HG02840 (cell line): ENCODE data around the gene OR51A4.
"Not testable (repeated sequence)": the region's sequence is repeated elsewhere in the genome, so short reads cannot be mapped to it uniquely, and the experiment has no call there.

Experiments used
- ATAC-seq: cut with Tn5 transposase; IDR thresholded peaks from one replicate; pipeline ENCODE4 v1.9.1; 2021; ENCODE audit warnings: mild to moderate bottlenecking, moderate library complexity, moderate number of reproducible peaks; ENCODE audit not compliant: unreplicated experiment, low FRiP score

The OR51A4 gene, protein sequence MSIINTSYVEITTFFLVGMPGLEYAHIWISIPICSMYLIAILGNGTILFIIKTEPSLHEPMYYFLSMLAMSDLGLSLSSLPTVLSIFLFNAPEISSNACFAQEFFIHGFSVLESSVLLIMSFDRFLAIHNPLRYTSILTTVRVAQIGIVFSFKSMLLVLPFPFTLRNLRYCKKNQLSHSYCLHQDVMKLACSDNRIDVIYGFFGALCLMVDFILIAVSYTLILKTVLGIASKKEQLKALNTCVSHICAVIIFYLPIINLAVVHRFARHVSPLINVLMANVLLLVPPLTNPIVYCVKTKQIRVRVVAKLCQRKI

DNA sequence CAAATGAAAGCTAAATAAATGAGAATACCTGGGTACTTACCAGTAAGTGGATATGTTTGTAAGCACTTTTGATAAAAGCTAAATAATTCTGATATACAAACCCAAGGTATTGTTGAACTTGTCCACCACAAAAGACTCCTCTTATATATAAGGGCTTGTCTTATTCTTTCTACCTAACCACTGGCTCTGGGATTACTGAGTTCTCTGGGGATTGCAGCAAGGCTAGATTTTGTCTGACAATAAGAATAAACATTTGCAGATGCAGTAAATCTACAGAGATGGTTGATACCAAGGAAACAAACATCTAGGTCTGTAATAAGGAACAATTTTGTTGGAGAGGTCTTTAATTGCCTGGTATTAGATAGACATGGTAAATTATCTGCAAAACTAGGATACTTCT, at the start of gene OR51A4:
Gene OR51A4, minus strand, starts transcription at position 101 of the 400 bp plus-strand sequence. CDS start 505 bp downstream, outside the sequence.
- no peak for ATAC-seq

DNA sequence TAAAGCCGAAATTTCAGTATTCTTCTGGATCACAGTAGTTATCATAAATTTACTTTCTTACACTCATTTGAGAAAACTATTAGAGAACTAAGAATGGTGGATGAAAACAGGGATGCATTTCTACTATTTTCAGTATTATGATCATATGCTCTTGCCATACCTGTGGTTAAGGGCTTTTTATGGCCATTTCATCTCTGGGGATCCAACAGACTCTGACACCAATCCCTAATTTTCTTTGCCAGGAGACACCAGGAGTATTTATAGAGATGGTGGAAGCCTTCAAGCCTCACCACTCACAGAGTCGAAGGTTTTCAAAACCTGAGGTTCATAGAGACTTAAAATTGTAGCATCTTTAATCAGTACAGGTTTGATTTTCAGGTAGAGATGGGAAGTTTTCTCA, 47.1 kb upstream of the OR51A4 start, which contains the start of gene OR51L1:
Gene OR51L1, plus strand, starts transcription at position 301 of the 400 bp plus-strand sequence. CDS start 4,132 bp downstream, outside the sequence.
- no peak for ATAC-seq

DNA sequence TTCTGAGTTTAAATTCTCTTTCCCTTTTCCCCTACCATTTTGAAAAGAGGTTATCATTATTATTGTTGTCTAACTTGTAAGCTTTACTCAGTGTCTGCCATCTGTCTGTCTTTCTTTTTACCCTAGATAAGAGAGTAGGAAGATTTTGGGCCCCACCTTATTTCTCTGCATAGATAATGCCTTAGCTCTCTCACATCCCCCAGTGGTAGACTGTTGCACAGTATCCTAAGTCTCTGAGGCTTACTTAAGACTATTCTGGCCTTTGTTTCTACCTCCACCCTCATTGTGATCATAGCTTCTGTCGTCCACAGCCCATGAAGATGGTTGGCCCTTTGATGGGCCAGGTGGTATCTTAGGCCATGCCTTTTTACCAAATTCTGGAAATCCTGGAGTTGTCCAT, 43.7 kb upstream of the OR51A4 start:
- no peak for ATAC-seq

DNA sequence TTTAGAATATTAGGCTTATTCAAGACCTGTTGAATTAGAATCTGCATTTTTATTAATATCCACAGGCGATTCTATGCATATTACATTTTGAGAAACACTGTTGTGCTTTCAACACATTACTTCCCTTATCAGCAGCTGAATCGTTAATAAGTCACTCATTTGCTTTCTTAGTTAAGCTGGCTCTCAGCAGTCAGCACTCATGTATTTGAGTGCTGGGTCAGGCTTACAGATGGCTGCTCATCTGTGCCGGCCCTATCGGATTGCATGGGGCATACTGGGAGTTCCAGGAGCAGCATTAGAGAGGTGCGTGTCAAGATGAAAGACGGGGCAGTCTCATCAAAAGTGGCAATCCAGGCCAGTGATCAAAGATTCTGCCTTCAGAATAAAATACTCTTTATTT, 36.4 kb upstream of the OR51A4 start:
- no peak for ATAC-seq

DNA sequence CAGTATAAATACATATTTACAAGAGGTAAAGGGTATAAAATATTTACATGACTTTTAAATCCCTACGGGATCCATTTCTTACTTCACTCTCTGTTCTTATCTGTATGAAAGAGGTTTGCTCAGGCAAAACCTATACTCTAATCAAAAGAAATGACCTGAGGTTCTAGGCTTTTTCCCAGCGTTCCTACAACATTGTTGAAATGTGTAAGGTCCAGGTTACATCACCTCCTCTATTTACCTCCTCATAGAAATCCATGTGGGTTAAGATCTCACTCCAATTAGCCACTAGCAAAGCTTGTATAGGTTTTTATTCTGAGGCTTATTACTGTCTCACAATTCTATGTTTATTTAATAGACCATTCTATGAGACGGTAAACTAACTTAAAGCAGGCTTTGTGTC, 35.3 kb upstream of the OR51A4 start:
- ATAC-seq, result no peak

DNA sequence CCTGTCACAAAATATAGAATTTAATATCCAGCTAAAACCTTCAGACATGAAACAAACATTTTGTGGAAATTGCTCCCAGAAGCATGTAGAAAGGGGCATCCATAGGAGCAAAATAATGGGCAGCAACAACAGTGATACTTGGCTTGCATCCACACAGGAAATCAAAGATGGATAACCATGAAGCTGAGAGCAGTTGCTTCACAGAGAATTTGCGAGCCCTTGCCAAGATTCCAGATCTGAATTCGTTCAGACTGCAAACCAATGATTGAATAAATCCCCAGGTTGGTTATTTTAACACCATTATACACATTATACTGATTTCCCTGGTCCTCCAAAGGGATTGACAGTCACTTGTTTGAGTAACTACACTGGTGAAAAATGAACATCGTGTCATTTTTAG, 31.6 kb upstream of the OR51A4 start:
- no peak for ATAC-seq

DNA sequence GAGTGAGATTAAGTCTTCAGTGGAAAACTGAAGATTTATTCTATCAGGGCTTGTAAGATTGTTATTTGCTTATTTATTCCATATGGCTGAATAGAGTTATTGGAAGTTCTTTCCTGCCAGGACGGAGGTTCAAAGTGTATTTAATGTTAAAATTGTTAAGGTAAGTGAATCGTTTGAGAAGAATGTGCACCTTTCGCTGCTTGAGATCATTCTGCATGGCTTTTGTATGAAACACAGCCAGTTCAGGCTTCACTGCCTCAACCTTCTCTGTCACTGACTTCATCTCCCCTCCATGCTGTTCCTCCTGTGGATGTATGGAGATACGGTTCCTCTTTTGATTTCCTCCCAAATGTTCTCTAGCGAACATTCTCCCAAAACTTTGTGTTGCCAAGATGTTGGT, 28.0 kb upstream of the OR51A4 start:
- ATAC-seq, result no peak

DNA sequence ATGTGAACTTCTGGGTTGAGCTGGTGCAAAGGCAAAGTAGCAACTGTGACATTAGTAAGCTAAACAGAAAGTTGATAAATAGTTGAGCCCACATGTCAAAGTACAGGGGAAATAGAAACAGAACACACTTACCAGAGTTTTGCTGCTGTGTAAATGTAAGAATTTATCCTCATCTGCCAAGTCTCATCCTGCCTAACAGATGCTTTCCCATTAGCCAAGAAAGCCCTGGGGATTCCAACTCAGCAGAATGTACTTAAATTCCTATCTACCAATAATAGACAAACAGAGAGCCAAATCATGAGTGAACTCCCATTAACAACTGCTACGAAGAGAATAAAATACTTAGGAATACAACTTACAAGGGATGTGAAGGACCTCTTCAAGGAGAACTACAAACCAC, 15.4 kb upstream of the OR51A4 start:
- ATAC-seq, result no peak

DNA sequence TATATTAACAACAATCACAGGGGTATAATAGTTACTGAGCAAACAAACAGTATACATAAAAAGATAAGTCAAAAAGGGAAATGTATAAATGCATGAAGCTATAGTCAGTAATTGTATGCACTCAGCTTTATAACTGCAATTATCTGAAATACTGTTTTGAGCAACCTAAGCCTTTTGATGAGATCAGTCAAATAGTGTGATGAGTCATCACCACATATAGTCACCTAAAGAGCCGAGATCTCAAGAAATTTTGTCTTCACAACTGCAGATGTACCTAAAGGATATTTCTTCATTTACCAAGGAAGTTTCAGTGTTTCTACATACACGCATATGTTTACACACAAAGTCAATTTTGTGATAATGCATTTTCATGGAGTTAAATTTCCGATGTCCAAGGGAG, 13.5 kb upstream of the OR51A4 start:
- no peak for ATAC-seq

DNA sequence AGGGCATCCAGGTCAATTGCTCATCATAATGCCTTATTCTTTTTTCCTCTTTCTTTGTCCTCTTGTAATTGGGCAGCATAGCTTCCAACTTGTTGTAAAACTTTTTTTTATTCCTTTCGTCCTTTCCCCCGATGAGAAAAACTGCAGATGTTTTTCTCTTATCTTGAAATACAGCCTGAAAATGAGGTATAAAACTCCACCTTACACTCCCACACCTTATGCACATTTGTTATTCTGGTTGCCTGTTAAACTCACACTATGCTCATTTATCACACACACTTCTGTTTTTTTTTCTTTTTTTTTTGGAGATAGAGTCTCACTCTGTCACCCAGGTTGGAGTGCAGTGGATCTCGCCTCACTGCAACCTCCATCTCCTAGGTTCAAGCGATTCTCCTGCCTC, 10.0 kb upstream of the OR51A4 start:
- no peak for ATAC-seq

DNA sequence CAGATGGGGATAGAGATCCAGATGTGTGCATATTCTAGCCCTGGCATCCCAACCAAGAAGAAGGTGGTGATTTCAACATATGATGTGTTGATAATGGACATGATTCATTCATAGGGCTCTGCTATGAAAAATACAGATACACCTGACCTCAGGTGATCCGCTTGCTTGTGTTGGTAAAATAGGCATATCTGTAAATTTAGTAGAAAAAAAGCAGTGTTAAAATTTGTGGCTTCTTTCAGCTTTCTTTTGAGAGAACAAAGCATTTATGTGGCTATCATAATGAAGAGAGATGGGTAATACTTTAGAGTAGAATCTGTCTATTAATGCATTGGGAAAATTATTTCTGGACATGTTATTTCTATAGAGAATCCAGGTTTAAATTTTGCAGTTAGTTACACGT, 8.2 kb upstream of the OR51A4 start, which contains the start of gene OR51A2:
Gene OR51A2, minus strand, starts transcription at position 101 of the 400 bp plus-strand sequence. Its CDS starts 0 bp downstream, at position 101.
- not testable (repeated sequence) for ATAC-seq

DNA sequence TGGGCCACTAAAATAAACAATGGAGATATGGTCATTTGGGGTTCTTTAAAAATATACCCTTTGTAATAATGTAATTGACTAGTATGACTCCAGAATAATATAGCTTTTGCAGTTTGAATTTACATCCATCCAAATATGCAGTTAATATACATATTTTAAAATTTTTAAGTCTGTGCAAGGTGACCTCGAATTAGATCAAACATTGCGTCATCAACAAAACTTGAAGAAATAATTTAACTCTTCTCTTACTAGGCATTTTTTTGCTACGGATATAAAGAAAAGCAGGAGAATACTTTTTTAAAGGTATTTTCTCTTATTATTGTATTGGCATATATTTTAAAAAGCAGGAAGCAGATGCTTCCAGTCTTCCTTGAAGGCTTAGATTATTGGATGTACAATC, 10.7 kb downstream of the OR51A4 start:
- no peak for ATAC-seq

DNA sequence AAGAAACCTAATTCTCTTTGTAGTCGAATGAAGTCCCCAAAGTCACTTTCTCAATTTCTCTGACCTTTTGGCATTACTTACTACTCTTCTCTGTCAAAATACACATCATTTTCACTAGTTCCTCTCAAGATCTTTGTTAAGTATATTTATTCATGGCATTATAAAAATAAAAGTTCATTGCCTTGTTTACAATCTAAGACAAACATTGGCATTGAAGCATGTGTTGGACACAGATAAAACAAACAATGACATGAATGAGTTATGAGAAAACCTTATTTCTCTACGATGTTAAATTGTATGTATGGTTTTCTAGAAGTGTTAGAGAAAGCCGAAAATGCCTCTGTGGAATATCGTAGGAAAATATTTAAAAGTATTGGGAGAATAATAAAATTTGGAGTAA, 14.7 kb downstream of the OR51A4 start:
- ATAC-seq, result no peak

DNA sequence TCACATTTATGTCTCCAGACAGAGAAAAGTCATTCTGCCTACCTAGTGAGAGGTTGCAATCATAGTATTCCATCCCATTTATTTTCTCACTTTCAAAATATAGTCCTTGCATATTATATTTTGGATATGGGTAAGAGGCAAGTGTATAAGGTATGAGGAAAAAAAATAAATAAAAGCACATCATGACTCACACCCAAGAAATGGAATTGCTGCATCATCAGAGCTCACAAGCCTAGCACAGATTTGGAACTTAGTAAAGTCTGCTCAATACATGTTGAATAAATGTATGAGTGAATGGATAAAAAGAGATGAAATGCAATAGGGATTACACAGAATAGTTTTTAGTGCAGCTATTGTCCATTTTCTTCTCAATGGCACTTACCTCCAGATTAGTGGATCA, 20.8 kb downstream of the OR51A4 start:
- ATAC-seq, result no peak

DNA sequence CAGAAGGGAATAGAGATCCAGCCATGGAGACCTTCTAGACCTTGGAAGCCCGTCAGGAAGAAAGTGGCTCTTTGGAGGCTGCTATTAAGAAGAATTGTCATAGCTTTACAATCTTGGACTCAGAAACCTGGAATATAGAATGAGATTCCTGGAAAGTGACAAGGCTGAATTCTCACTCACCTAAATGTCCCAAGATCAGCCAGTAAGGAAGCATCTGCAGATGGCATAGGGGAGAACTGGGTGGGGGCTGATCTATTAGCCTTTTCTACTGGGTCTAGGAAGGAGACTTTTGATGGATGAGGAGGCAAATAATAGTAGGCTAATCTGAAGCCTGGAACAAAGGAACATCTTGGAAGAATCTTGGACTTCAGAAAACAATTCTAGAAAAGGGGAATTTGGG, 23.2 kb downstream of the OR51A4 start, which contains the start of gene OR51G1:
Gene OR51G1, minus strand, starts transcription at position 101 of the 400 bp plus-strand sequence. Its CDS starts 0 bp downstream, at position 101.
- ATAC-seq, result no peak

DNA sequence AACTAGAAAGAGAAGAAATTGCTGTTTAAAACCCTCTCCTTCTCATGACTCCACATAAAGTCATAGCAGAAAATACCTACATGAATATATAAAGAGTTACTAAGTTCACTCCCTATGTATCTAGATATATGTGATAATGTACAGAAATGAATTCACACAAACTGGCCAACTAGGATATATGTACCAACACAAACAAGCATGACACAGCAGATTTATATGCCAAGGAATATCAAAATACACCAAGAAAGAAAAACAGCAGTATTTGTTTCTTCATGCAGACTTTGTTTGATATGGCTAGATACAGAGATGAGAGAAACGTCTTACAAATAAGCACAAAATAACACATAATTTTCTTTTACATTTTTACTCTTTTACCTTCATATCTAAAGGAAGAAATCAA, 25.1 kb downstream of the OR51A4 start:
- ATAC-seq, result no peak

DNA sequence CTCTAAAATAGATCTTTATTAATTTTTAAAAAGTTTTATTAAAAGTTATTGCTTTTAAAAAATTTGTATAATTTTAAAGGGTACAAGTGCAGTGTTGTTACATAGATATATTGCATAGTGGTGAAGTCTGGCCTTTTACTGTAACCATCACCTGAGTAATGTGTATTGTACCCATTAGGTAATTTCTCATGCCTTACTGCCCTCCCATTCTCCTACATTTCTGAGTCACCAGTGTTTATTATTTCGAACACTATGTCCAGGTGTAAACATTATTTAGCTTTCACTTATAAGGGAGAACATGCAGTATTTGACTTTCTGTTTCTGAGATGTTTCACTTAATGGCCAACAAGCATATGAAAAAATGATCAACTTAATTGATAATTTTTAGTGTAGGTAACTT, 25.6 kb downstream of the OR51A4 start:
- ATAC-seq, result no peak

DNA sequence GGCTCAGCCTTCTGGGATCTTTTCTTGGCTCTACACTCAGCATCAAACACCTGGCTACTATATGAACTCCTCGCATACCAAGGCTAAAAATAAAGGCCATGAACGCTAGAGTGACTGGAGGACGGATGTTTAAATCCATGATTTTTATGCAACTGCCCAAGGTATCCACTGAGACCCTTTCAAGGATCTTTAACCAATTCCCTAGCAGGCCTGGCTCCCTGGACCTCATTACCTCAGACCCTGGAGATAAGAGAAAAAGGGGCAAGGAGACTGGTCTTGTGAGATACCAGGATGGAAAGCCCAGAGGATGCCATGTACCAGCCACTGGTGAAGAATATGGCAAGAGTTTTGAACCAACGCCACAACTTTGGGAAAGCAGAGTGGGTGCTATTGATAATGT, 28.2 kb downstream of the OR51A4 start, which contains the start of gene OR51G2:
Gene OR51G2, minus strand, starts transcription at position 101 of the 400 bp plus-strand sequence. CDS start 3,687 bp downstream, outside the sequence.
- no peak for ATAC-seq

DNA sequence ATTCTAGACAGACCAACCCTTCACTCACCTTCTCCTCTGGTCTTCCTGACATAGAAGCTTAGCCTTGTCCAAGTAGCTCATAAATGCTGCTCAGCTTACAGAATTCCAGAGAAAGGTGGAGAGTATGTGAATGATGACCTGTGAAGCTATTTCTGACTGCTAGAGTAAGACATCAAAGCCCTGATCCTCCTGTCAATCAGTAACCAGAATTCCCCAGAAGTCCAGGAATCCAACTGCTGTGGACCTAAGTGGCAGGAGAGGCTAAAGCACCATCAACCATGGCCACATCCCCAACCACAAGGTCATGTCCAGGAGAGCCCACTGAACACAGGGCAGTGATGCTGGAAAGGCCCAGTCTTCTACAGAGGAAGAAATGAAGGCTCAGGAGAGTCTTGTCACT, 30.8 kb downstream of the OR51A4 start:
- no peak for ATAC-seq

DNA sequence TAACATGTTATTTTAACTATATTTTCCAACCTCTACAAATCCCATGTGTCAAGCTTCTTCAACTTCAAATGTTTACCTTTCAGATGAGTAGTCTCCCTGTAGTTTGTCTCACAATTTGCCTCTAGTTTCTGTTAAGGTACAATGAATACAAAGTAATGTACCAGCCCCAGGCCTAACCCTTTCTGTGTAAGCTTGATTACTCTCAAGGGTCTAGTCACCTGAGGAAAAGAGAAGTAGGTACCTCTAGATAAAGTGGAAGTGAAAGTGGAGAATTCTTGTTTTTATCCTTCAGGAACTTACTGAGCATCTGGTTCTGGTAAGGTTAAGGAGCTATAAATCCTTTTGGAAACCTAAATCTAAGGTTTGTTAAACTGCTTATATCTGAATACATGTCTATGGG, 43.9 kb downstream of the OR51A4 start, which contains the start of gene OR51A7:
Gene OR51A7, plus strand, starts transcription at position 300 of the 400 bp plus-strand sequence. CDS start 3,587 bp downstream, outside the sequence.
- no peak for ATAC-seq
